ENCODE results near the gene MYO1F. TPM values are rescaled to one million over a fixed set of nuclear protein-coding genes. Genes with fewer than 3 reads are reported as not detected.

Gene MYO1F
- total RNA-seq, 2 donors from 2014 or later = 4.7 to 9.1 TPM

DNA sequence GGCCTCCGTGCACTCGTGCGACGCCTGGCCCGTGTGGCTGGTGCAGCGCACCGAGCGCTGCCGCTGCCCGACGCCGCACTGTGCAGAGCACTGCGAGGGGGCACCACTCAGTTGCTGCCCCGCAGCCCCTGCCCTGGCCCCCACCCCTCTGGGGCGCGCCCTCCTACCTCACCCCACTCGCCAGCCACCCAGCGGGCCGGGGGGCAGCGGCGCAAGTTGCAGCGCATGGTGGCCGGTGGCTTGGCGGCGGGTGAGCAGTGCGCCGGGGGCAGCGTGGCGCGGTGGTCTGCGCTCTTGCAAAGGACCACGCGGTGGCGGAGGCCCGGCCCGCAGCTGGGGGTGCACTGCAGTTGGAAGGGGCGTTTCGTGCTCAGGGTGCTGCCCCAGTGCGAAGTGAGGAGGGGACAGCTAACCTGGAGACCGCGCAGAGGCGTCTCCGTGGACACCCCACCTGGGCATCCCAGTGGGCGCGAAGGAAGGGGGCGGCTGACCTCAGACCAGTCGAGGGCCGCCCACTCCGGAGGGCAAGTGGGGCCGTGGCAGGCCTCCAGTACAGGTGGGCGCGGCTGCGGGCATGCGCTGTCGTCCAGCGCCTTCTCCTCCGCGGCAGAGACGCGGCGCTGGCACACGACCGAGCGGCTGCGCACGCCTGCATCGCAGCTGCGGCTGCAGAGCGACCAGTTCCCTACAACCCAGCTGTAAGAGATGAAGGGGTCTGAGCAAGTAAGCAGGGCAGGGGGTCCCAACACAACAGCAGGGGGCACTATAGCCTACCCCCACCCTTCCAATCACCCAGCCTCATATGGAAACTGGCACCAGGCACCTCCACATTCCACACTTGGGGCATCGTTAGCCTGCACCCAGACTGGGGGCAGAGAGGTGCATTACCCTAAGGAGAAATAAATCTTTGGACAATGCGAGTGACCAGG lies 8.0 kb upstream of the MYO1F start:
- H3K9me3 ChIP-seq = no peaks in the 10 kb centered on the region
- intact Hi-C loops (cut with DNase I) = loop anchor here (5.0 to 10.0 kb wide), 2 partner anchors 60 to 233 kb away; no protein-coding TSS in a partner anchor
- no peak overlapping the region for H3K4me3 ChIP-seq
- H3K4me1 ChIP-seq = no peaks in the 10 kb centered on the region
- no peak overlapping the region for H3K27ac ChIP-seq
- DNase-seq = no peak
- H3K27me3 ChIP-seq = no peaks in the 10 kb centered on the region
- no peak overlapping the region for H3K9ac ChIP-seq (ENCODE audit: low read depth in 2 of 2, low read length in 2 of 2)
- TF ChIP-seq, protein P1, sequence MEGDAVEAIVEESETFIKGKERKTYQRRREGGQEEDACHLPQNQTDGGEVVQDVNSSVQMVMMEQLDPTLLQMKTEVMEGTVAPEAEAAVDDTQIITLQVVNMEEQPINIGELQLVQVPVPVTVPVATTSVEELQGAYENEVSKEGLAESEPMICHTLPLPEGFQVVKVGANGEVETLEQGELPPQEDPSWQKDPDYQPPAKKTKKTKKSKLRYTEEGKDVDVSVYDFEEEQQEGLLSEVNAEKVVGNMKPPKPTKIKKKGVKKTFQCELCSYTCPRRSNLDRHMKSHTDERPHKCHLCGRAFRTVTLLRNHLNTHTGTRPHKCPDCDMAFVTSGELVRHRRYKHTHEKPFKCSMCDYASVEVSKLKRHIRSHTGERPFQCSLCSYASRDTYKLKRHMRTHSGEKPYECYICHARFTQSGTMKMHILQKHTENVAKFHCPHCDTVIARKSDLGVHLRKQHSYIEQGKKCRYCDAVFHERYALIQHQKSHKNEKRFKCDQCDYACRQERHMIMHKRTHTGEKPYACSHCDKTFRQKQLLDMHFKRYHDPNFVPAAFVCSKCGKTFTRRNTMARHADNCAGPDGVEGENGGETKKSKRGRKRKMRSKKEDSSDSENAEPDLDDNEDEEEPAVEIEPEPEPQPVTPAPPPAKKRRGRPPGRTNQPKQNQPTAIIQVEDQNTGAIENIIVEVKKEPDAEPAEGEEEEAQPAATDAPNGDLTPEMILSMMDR (IDR thresholded peaks at IDR 0.05) = no peak
- no peaks in the 10 kb centered on the region for H3K36me3 ChIP-seq

DNA sequence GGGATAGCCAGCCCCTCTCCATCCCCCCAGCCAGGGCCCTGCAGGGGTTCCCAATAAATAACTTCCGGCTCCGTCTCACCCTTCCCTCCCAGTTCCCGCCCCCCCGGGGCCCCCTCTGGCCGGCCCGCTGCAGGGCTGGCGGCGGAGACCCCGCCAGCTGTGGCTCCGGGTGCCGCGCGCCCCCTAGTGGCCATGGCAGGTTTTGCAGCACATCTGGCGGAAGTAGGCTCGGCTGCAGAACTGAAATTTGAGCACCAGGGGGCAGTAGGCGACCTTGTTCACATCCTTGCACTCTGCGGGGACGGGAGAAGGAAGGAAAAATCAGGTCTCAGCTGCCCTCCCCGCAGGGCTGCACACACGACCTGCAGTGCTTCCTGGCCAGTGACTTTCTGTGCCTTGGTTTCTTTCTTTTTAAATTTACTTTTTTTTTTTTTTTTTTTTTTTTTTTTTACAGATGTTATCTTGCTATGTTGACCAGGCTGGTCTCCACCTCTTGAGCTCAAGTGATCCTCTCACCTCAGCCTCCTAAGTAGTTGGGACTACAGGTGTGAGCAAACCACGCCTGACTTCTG lies 3.6 kb upstream of the MYO1F start:
- H3K36me3 ChIP-seq = no peaks in the 10 kb centered on the region
- no peaks in the 10 kb centered on the region for H3K27me3 ChIP-seq
- no peaks in the 10 kb centered on the region for H3K9me3 ChIP-seq
- no peaks in the 10 kb centered on the region for H3K4me1 ChIP-seq
- intact Hi-C loops (cut with DNase I) = loop anchor here (10.0 kb wide), 1 partner anchor 64 kb away; no protein-coding TSS in a partner anchor
- TF ChIP-seq, protein P1 (IDR thresholded peaks at IDR 0.05) = peak; percentile 98
- H3K9ac ChIP-seq (ENCODE audit: low read depth in 2 of 2, low read length in 2 of 2) = no peak overlapping the region
- H3K4me3 ChIP-seq = no peak overlapping the region
- peak; percentile 85 for DNase-seq
- H3K27ac ChIP-seq = no peak overlapping the region

DNA sequence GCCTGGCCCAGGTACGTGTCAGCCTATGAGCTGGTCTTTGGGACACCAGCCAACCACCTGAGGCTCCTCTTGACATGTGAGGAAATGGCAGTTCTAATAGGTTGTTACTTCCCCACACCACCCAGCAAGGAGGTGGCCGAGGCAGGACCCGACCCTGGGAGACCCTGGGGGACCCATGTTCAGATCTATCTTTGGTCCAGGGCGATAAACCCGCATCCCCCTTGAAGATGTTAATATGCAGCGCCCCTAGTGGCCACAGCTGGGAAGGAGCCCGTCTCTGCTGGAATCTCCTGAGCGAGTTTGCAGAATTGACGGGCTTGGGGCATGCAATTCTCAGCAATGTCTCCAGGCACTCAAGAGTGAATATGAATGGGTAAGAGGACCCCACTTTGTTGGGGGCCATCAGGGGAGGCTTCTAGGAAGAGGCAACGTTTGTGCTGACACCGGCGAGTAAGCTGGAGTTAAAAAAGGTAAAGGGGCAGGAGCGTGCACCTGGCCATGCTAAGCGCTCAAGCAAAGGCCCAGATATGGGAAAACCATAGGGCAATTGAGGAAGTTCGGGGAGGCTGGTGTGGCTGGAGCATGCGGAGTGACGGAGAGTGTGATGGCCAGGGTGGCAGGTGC lies 1.5 kb upstream of the MYO1F start:
- Histone ChIP-seq H3K27me3 (no peaks in the 10 kb centered on the region), H3K9me3 (no peaks in the 10 kb centered on the region), H3K27ac (no peak overlapping the region), H3K4me1 (no peaks in the 10 kb centered on the region), H3K36me3 (no peaks in the 10 kb centered on the region), H3K9ac (ENCODE audit: low read depth in 2 of 2, low read length in 2 of 2) (no peak overlapping the region), H3K4me3 (no peak overlapping the region)
- intact Hi-C loops (cut with DNase I) = no loop called here
- TF ChIP-seq, protein P1 (IDR thresholded peaks at IDR 0.05) = peak; percentile 98
- peak; percentile 86 for DNase-seq

DNA sequence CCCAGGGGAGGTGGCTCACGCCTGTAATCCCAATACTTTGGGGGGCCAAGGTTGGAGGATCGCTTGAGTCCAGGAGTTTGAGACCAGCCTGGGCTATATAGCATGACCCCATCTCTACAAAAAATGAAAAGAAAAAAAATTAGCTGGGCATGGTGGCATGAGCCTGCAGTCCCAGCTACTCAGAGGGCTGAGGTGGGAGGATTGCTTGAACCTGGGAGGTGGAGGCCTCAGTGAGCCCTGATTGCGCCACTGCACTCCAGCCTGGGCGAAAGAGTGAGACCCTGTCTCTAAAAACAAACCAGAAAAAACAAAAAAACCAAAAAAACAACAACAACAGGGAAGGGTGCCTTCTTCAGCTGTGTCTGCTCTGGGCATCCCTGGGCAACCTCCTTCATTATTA lies 499 bp upstream of the MYO1F start:
- no peaks in the 10 kb centered on the region for H3K9me3 ChIP-seq
- no peak for DNase-seq
- intact Hi-C loops (cut with DNase I) = no loop called here
- TF ChIP-seq, protein P1 (IDR thresholded peaks at IDR 0.05) = no peak
- no peak overlapping the region for H3K27ac ChIP-seq
- no peak overlapping the region for H3K9ac ChIP-seq (ENCODE audit: low read depth in 2 of 2, low read length in 2 of 2)
- no peaks in the 10 kb centered on the region for H3K36me3 ChIP-seq
- no peaks in the 10 kb centered on the region for H3K27me3 ChIP-seq
- H3K4me1 ChIP-seq = no peaks in the 10 kb centered on the region
- no peak overlapping the region for H3K4me3 ChIP-seq

DNA sequence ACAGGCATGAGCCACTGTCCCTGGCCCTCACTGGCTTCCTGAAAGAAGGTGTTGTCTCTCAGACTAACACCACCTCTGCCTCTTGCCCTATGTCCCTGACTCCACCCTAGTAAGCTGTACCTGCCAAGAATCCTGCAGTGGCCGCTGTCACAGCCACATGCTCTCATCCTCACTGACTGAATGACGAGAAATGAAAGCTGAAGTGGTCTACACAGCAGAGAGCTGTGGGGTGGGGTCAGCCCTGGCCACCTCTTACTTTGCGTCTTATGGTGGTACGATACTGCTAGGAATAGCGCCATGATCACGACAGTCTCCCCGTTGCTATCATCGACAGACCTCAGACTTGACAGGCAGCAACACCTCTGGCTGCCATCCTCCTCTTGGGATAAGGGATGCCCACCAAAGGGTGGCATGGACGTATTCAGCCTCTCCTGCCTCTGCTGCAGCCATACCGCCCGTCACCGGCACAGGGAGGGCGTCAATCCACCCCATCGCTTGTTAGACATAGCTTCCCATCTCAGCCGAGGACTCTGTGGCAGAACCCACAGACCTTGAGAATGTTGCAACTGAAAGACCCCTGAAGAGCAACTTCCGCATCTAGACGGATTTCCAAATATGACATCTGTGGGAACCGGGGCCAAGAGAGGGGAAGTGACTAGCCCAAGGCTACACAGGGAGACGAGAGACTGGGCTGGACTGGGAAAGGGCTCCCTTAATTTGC lies 809 bp downstream of the MYO1F start:
- peak overlapping the region; percentile 19 to 63 for H3K9ac ChIP-seq (ENCODE audit: low read depth in 2 of 2, low read length in 2 of 2)
- TF ChIP-seq, protein P1 (IDR thresholded peaks at IDR 0.05) = no peak
- H3K4me1 ChIP-seq = no peaks in the 10 kb centered on the region
- H3K4me3 ChIP-seq = peak overlapping the region; percentile 36
- H3K9me3 ChIP-seq = no peaks in the 10 kb centered on the region
- peak; percentile 37 for DNase-seq
- H3K36me3 ChIP-seq = no peaks in the 10 kb centered on the region
- no peaks in the 10 kb centered on the region for H3K27me3 ChIP-seq
- intact Hi-C loops (cut with DNase I) = no loop called here
- peak overlapping the region; percentile 33 for H3K27ac ChIP-seq
